ENCODE results near the gene MUC4. TPM values are rescaled to one million over a fixed set of nuclear protein-coding genes. Genes with fewer than 3 reads are reported as not detected.
"Not testable (repeated sequence)": the region's sequence is repeated elsewhere in the genome, so short reads cannot be mapped to it uniquely, and the experiment has no call there.

MUC4 gene
- total RNA-seq, 2 donors from 2014 or later = not detected

- ATAC-seq = no peak
- DNase-seq = no peak
- Histone ChIP-seq H3K36me3 (replicated peaks in 1 of 2; ENCODE audit: insufficient read depth in 1 of 2, low read depth in 2 of 2) (no peaks in the 10 kb centered on the region), H3K9me3 (no peaks in the 10 kb centered on the region), H3K4me3 (no peak overlapping the region), H3K4me1 (peaks cover 8% of the 10 kb centered on the region), H3K27me3 (no peaks in the 10 kb centered on the region), H3K27ac (no peak overlapping the region)
- no peak for TF ChIP-seq CTCF (IDR thresholded peaks at IDR 0.05)
- TF ChIP-seq POLR2A (IDR thresholded peaks at IDR 0.05) = no peak
- intact Hi-C loops (cut with DNase I) = no loop called here
- WGBS, 2 donors = 84 to 85% methylated on average over 9 of the region's 9 CpGs
Observed at GRCh38 chr3:195828762-195829161, 17.0 kb upstream of the MUC4 start.

- 83 to 86% methylated on average over 34 to 46 of the region's 47 CpGs for WGBS, 2 donors
- no peak overlapping the region for H3K4me3 ChIP-seq
- no peaks in the 10 kb centered on the region for H3K36me3 ChIP-seq (replicated peaks in 1 of 2; ENCODE audit: insufficient read depth in 1 of 2, low read depth in 2 of 2)
- H3K9me3 ChIP-seq = no peaks in the 10 kb centered on the region
- no peak for DNase-seq
- ATAC-seq = no peak
- H3K27ac ChIP-seq = no peak overlapping the region
- intact Hi-C loops (cut with DNase I) = no loop called here
- H3K27me3 ChIP-seq = peaks cover 0 to 6% of the 10 kb centered on the region in 2 donors
- peaks cover 8% of the 10 kb centered on the region for H3K4me1 ChIP-seq
- TF ChIP-seq CTCF (IDR thresholded peaks at IDR 0.05) (no peak), POLR2A (IDR thresholded peaks at IDR 0.05) (no peak)
Observed at GRCh38 chr3:195825857-195826804, 14.4 kb upstream of the MUC4 start.

- peaks cover 8% of the 10 kb centered on the region for H3K4me1 ChIP-seq
- ATAC-seq = no peak
- intact Hi-C loops (cut with DNase I) = no loop called here
- H3K4me3 ChIP-seq = no peak overlapping the region
- no peaks in the 10 kb centered on the region for H3K9me3 ChIP-seq
- WGBS, 2 donors = 70 to 83% methylated on average over 10 to 15 of the region's 15 CpGs
- peaks cover 0 to 6% of the 10 kb centered on the region in 2 donors for H3K27me3 ChIP-seq
- no peak overlapping the region for H3K27ac ChIP-seq
- TF ChIP-seq CTCF (IDR thresholded peaks at IDR 0.05) (no peak), POLR2A (IDR thresholded peaks at IDR 0.05) (no peak)
- DNase-seq = no peak
- H3K36me3 ChIP-seq (replicated peaks in 1 of 2; ENCODE audit: insufficient read depth in 1 of 2, low read depth in 2 of 2) = no peaks in the 10 kb centered on the region
Observed at GRCh38 chr3:195825191-195825588, 13.5 kb upstream of the MUC4 start.

- DNase-seq; H3K27ac ChIP-seq; ATAC-seq; H3K4me3 ChIP-seq; H3K9me3 ChIP-seq; intact Hi-C loops (cut with DNase I); H3K4me1 ChIP-seq; H3K36me3 ChIP-seq (replicated peaks in 1 of 2; ENCODE audit: insufficient read depth in 1 of 2, low read depth in 2 of 2); H3K27me3 ChIP-seq: not testable (repeated sequence)
- WGBS, 2 donors = 50 to 57% methylated on average over 5 to 13 of the region's 13 CpGs
Observed at GRCh38 chr3:195824425-195825190, 12.9 kb upstream of the MUC4 start.

GRCh38 chr3:195823999-195824398, 12.3 kb upstream of the MUC4 start:
- DNase-seq (peak in 1 of 4 donors; percentile 28), ATAC-seq (no peak)
- intact Hi-C loops (cut with DNase I) = no loop called here
- Histone ChIP-seq H3K36me3 (replicated peaks in 1 of 2; ENCODE audit: insufficient read depth in 1 of 2, low read depth in 2 of 2) (no peaks in the 10 kb centered on the region), H3K27ac (no peak overlapping the region), H3K4me3 (no peak overlapping the region), H3K4me1 (no peaks in the 10 kb centered on the region), H3K9me3 (no peaks in the 10 kb centered on the region), H3K27me3 (peaks cover 0 to 6% of the 10 kb centered on the region in 2 donors)
- WGBS, 2 donors = 33 to 54% methylated on average over 2 to 13 of the region's 13 CpGs
- TF ChIP-seq CTCF (IDR thresholded peaks at IDR 0.05) (no peak), POLR2A (IDR thresholded peaks at IDR 0.05) (no peak)

All from body of pancreas (tissue), 4 donors.